ENCODE data around the gene CMTM3.

CMTM3 gene, protein sequence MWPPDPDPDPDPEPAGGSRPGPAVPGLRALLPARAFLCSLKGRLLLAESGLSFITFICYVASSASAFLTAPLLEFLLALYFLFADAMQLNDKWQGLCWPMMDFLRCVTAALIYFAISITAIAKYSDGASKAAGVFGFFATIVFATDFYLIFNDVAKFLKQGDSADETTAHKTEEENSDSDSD

DNA sequence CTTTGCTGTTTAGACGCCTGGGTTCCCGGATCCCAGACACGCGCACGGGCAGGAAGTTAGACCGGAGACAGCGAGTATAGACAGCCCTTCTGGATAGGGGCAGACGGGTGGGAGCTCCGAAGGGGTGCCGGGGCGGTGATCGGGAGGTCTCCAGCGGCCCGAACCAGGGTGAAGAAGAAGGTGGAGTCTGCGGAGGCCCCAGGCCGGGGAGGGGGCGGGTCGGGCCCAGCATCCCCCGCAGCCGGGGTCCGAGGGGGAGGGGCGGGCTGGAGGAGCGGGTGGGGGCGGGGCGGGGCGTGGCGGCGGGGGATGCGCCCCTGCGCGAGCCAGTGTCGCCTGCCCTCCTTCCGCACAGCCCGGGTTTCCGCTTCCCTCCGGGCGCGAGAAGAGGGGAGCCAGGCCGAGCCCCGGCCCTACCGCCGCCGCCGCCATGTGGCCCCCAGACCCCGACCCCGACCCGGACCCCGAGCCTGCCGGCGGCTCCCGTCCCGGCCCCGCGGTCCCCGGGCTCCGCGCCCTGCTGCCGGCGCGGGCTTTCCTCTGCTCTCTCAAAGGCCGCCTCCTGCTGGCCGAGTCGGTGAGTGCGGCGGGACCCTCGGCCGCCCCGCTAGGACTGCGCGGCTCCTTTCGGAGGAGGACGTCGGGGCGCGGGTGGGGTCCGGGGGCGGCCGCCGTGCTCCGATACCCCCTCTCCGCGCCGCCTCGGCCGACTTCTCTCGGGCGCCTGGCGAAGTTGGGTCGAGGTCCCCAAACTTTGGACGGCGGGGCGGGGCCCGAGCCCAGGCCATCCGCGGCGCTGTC lies at the start of gene CMTM3:
CMTM3 (plus strand) TSS at position 329 of the 801 bp plus-strand sequence; CDS start at position 431, 102 bp downstream.
- TF ChIP-seq, protein P1, sequence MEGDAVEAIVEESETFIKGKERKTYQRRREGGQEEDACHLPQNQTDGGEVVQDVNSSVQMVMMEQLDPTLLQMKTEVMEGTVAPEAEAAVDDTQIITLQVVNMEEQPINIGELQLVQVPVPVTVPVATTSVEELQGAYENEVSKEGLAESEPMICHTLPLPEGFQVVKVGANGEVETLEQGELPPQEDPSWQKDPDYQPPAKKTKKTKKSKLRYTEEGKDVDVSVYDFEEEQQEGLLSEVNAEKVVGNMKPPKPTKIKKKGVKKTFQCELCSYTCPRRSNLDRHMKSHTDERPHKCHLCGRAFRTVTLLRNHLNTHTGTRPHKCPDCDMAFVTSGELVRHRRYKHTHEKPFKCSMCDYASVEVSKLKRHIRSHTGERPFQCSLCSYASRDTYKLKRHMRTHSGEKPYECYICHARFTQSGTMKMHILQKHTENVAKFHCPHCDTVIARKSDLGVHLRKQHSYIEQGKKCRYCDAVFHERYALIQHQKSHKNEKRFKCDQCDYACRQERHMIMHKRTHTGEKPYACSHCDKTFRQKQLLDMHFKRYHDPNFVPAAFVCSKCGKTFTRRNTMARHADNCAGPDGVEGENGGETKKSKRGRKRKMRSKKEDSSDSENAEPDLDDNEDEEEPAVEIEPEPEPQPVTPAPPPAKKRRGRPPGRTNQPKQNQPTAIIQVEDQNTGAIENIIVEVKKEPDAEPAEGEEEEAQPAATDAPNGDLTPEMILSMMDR (IDR thresholded peaks at IDR 0.05; ENCODE audit: borderline replicate concordance, insufficient read depth, low read depth, low read length), result peak; percentile 83
- H3K4me3 ChIP-seq (ENCODE audit: low read depth, low read length), result peak within 1 kb of the TSS; percentile 72

DNA sequence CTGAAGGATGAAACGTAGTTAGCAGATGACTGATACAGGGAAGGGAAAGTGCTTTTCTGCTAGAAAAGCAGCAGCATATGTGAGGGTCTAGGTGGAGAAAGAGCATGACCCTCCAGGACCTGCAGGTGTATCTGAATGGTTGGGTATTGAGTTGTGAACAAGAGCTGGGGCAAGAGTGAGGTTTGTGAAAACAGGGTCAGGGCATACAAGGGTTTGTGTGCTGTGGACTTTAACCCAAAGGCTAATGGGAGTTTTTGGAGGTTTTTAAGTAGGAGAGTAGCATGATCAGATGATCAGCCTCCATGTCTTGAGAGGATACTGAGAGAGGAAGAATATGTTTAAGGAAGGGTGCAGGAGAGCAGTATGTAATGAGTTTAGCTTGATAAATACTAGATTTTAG lies 44.4 kb upstream of the CMTM3 start:
- TF ChIP-seq, protein P1 (IDR thresholded peaks at IDR 0.05; ENCODE audit: borderline replicate concordance, insufficient read depth, low read depth, low read length), result no peak
- H3K4me3 ChIP-seq (ENCODE audit: low read depth, low read length), result no peak overlapping the region

DNA sequence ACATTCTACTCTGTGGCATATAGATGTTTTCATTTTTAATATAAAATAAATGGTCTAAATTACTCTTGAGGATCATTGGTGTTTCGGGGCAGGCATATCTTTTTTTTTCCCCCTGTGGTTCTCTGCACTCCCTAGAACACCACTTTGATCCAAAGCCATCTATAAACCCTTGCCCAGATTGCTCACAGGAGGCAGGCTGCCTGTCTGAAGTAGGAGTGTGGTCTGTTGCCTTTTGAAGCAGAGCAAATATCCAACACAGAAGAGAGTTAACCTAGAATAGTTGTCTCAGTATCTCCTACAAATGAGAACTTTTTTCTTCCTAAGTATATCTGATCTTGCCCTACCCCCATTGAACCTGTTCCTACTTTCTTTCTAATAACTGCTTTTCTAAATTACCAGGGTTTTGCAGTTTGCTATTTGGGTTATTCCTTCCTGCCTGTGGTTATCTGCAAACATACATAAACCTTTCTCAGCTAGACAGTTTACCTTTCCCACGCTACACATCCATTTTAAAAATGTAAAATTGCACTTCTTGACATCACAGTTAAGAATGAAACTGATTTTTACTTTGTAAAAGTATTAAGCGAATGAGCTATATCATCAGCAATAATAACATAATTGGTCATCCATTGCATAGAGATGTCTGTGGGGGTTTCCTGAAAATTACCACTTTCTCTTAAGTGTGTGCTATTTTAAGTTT lies 43.0 kb upstream of the CMTM3 start:
- TF ChIP-seq, protein P1 (IDR thresholded peaks at IDR 0.05; ENCODE audit: borderline replicate concordance, insufficient read depth, low read depth, low read length), result no peak
- no peak overlapping the region for H3K4me3 ChIP-seq (ENCODE audit: low read depth, low read length)

DNA sequence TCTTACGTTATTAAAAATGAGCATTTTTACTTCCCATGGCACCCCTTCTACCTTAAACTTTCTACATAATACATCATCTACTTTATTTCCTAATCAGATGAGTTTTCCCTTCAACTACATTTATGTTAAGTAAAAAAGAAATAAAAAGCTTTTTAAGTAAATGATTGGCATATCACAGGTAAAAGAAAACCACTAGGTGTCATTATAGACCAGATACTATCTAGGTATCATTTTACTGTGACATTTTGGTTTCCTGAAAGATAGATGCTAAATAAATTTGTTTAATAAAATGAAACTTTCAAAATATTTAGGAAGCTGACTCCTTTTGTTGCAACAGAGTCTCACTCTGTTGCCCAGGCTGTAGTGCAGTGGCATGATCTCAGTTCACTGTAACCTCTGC lies 42.1 kb upstream of the CMTM3 start:
- H3K4me3 ChIP-seq (ENCODE audit: low read depth, low read length), result no peak overlapping the region
- TF ChIP-seq, protein P1 (IDR thresholded peaks at IDR 0.05; ENCODE audit: borderline replicate concordance, insufficient read depth, low read depth, low read length), result no peak

DNA sequence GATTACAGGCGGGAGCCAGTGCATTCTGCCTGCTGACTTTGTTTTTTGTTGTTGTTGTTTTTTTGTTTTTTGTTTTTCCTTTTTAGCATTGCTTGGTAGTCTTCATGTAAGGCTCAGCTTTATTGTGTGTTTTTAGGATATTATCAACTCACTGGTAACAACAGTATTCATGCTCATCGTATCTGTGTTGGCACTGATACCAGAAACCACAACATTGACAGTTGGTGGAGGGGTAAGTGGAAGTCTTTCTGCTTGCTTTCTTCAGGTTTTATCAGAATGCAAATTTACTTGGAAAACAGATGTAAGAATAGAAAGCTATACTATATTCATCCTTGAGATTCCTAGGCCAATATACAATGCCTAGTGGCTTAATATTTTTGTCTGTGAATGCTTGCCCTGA lies 41.5 kb upstream of the CMTM3 start:
- TF ChIP-seq, protein P1 (IDR thresholded peaks at IDR 0.05; ENCODE audit: borderline replicate concordance, insufficient read depth, low read depth, low read length), result no peak
- no peak overlapping the region for H3K4me3 ChIP-seq (ENCODE audit: low read depth, low read length)

DNA sequence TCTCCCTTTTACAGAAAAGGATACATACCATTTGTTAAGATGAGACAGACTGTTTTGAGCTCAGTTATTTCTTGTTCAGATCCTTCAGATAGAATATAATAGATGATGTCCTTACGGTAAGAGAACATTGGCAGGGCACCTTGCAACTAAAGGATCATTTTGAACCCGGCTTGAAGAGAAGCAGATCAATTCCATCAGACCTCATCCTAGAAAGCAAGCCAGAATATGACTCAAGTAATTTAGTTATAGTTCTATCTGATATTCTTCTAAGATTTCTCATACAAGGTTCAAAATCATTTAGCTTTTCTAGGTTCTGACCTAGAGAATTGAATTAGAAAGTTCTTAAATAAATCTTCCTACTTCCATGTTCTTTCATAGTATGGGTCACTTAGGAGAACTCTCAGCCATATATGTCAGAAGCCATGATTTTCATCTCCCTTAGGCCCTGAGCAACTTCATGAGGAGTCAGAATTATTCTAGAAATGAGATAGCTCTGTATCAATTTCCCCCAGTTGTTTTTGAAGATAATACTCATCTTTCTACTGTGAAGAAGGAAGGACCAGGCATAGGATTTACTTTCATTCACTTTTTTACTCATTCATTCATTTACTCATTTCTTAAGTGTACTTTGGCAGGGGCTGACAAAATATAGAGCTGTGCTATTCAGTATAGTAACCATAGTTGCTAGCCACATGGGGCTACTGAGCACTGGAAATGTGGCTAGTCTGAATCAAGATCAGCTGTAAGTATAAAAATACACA lies 40.8 kb upstream of the CMTM3 start:
- TF ChIP-seq, protein P1 (IDR thresholded peaks at IDR 0.05; ENCODE audit: borderline replicate concordance, insufficient read depth, low read depth, low read length), result no peak
- no peak overlapping the region for H3K4me3 ChIP-seq (ENCODE audit: low read depth, low read length)
